Fibroblast of the aortic adventitia (primary cell): ENCODE data around the gene STK38L. TPM values are rescaled to one million over a fixed set of nuclear protein-coding genes. Genes with fewer than 3 reads are reported as not detected.

ENCODE experiments used
- DNase-seq: peaks from one replicate; pipeline ENCODE4 v3.0.0-alpha.2; 2010; ENCODE audit warnings: low read depth
- H3K4me3 ChIP-seq: 2 replicates; pipeline ENCODE4 v1.5.1; 2011; ENCODE audit warnings: low read depth, mild to moderate bottlenecking, control low read depth, low read length, moderate library complexity
- CTCF ChIP-seq: IDR thresholded peaks from 2 replicates; pipeline ENCODE4 v1.5.1; 2011; ENCODE audit warnings: mild to moderate bottlenecking, low read length, control low read depth, inconsistent platforms; ENCODE audit not compliant: insufficient read depth
- total RNA-seq: library from RNA; depleted of rRNA; stranded (reverse); fragments of >200 nt; gene quantifications from 2 replicates; pipeline ENCODE4 v1.2.3, GENCODE V29; 2012; ENCODE audit warnings: low replicate concordance

STK38L gene
- total RNA-seq, 1 donor, result 25.9 TPM

DNA sequence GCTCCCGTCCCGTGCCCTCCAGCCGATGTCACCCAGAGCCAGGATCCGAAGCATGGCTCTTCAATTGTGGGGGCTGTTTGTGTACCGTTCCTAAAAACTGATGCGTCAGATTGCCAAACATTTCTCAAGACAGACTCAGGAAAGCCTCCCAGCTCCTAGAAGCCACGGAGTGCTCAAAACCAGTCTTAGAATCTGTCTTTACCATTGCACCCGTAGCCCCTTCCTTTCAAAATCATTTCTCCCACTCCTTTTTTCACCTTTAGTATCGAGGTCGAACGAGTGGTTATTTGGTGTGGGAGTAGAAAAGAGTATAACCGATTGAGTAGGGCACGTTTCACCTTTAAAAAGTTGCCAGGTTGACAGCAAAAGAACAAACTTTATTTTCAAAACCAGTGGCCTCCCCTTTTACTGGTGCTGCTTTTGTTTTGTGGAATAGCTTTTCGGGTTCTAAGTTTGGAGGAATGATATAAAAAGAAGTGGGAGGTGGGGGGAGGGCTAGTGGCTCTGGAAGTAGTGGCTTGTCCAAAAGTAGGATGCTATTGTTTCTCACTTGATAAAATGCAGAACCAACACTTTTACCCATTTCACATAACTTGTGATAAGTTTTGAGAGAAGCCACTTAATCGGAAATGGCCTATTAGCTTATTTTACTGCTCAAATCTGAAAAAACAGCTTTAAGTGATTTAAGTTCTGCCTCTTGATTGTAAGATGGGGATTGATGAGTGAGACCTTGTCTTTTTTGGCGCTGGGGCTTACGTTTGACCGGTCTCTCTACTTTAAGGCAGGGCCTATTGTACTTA, 803 bp downstream of the STK38L start:
- peak; percentile 58 for DNase-seq
- TF ChIP-seq CTCF, result no peak
- peak overlapping the region; percentile 85 for H3K4me3 ChIP-seq

- no peak for DNase-seq
- H3K4me3 ChIP-seq, result peak overlapping the region; percentile 85
Measured at GRCh38 chr12:27246141-27246540, 2.1 kb downstream of the STK38L start.

DNA sequence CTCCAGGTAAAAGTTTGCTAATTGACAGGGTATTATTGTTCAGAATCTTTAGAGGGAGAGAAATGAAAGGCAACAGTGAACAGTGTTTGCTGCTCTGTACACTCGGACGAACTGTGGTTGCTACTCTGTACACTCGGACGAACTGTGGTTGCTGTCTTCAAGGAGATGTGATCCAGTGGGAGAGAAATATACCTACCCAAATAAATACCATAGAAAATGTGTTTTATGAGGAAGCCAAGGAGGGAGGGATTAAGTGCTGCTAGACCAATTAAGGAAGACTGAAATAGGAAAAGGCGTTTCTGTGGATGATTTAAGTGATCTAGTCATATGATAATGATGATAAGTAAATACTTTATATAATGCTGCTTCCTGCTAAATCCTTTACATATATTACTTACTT, 2.7 kb downstream of the STK38L start:
- DNase-seq, result peak; percentile 9
- TF ChIP-seq CTCF, result no peak
- peak overlapping the region; percentile 15 for H3K4me3 ChIP-seq

More at GRCh38 chr12:27246141-27246540, 2.1 kb downstream of the STK38L start:
- no peak for TF ChIP-seq CTCF

GRCh38 chr12:27252934-27253333, 8.8 kb downstream of the STK38L start:
- DNase-seq, result no peak
- H3K4me3 ChIP-seq, result no peak overlapping the region
- TF ChIP-seq CTCF, result no peak

GRCh38 chr12:27253347-27253746, 9.3 kb downstream of the STK38L start:
- no peak for DNase-seq
- TF ChIP-seq CTCF, result no peak

GRCh38 chr12:27255806-27256205, 11.7 kb downstream of the STK38L start:
- DNase-seq, result no peak
- TF ChIP-seq CTCF, result no peak
- H3K4me3 ChIP-seq, result no peak overlapping the region

More at GRCh38 chr12:27253347-27253746, 9.3 kb downstream of the STK38L start:
- no peak overlapping the region for H3K4me3 ChIP-seq
